PC-3 (cell line): ENCODE data around the gene GINS1. TPM values are rescaled to one million over a fixed set of nuclear protein-coding genes. Genes with fewer than 3 reads are reported as not detected.
A peak's percentile ranks its signal among the peaks of the same experiment; 100 is the strongest.

Source experiments
- ATAC-seq: fragments of 200-7000 bp; cut with Tn5 transposase; 2 replicates; pipeline ENCODE4 v1.9.1; 2020; ENCODE audit warnings: mild to moderate bottlenecking, moderate library complexity
- BruUV-seq: library from RNA; stranded (reverse); fragments of 400-500 nt; replicated peaks from 2 replicates; lab custom pipeline; 2021; lab: Mats Ljungman, UMichigan
- CTCF ChIA-PET: fragments of 300-600 bp; sonication (Branson Sonifier 250); formaldehyde crosslinking; loops from one replicate; lab custom pipeline; 2022; ENCODE audit warnings: antibody characterized with exemption; lab: Charles Lee
- POLR2A ChIA-PET: fragments of 300-600 bp; sonication (Branson Sonifier 250); formaldehyde crosslinking; loops from one replicate; lab custom pipeline; 2022; ENCODE audit warnings: antibody characterized with exemption; ENCODE audit not compliant: unreplicated experiment; lab: Charles Lee
- DNase-seq: peaks from one replicate; pipeline ENCODE4 v3.0.0-alpha.2; 2015
- H2AFZ ChIP-seq: fragments of 300-600 bp; sonication (generic); 2 replicates; pipeline ENCODE4 v1.6.0; 2016; ENCODE audit warnings: antibody characterized with exemption, low read length
- H3F3A ChIP-seq: fragments of 300-600 bp; sonication (generic); one replicate; pipeline ENCODE4 v1.6.0; 2017; ENCODE audit warnings: antibody characterized with exemption, low read length, control low read depth, mild to moderate bottlenecking; ENCODE audit not compliant: unreplicated experiment
- H3K27ac ChIP-seq: fragments of 300-600 bp; sonication (generic); 2 replicates; pipeline ENCODE4 v1.5.1; 2016; ENCODE audit warnings: mild to moderate bottlenecking, low read length
- H3K27me3 ChIP-seq: fragments of 300-600 bp; sonication (generic); 2 replicates; pipeline ENCODE4 v1.6.1; 2016; ENCODE audit warnings: low read length, mixed read lengths
- H3K36me3 ChIP-seq: fragments of 300-600 bp; sonication (generic); 2 replicates; pipeline ENCODE4 v1.6.1; 2016; ENCODE audit warnings: low read depth, mixed run types, low read length, mixed read lengths
- H3K4me1 ChIP-seq: fragments of 300-600 bp; sonication (generic); 2 replicates; pipeline ENCODE4 v1.5.1; 2016; ENCODE audit warnings: low read length; ENCODE audit not compliant: insufficient read depth
- H3K4me2 ChIP-seq: fragments of 300-600 bp; sonication (generic); 2 replicates; pipeline ENCODE4 v1.6.0; 2016; ENCODE audit warnings: low read length
- H3K4me3 ChIP-seq: fragments of 300-600 bp; sonication (generic); 2 replicates; pipeline ENCODE4 v1.5.1; 2016; ENCODE audit warnings: mild to moderate bottlenecking, low read length, mixed read lengths
- H3K79me2 ChIP-seq: fragments of 300-600 bp; sonication (generic); 2 replicates; pipeline ENCODE4 v1.6.1; 2017; ENCODE audit warnings: low read length, mixed read lengths
- H3K9ac ChIP-seq: fragments of 300-600 bp; sonication (generic); 2 replicates; pipeline ENCODE4 v1.6.0; 2016; ENCODE audit warnings: mild to moderate bottlenecking, low read length
- H3K9me2 ChIP-seq: fragments of 300-600 bp; sonication (generic); replicated peaks from 2 replicates; pipeline ENCODE4 v1.6.1; 2016; ENCODE audit warnings: mixed run types, low read length, mixed read lengths
- H3K9me3 ChIP-seq: fragments of 300-600 bp; sonication (generic); 2 replicates; pipeline ENCODE4 v1.6.1; 2016; ENCODE audit warnings: low read length, mixed read lengths
- H4K20me1 ChIP-seq: fragments of 300-600 bp; sonication (generic); 2 replicates; pipeline ENCODE4 v1.6.1; 2016; ENCODE audit warnings: low read length, mixed read lengths
- CTCF ChIP-seq: fragments of 300-600 bp; sonication (generic); conservative IDR thresholded peaks from 2 replicates; pipeline ENCODE4 v1.5.1; 2017; ENCODE audit warnings: antibody characterized with exemption, low read depth, mild to moderate bottlenecking, low read length
- EZH2 ChIP-seq: fragments of 300-600 bp; sonication (generic); IDR thresholded peaks from one replicate; pipeline ENCODE4 v1.6.1; 2017; ENCODE audit warnings: antibody characterized with exemption, mild to moderate bottlenecking, low read length; ENCODE audit not compliant: unreplicated experiment
- EZH2phosphoT487 ChIP-seq: fragments of 300-600 bp; sonication (generic); IDR thresholded peaks from 2 replicates; pipeline ENCODE4 v1.6.1; 2018; ENCODE audit warnings: mild to moderate bottlenecking, antibody characterized with exemption, low read length, borderline replicate concordance
- intact Hi-C: fragments of 100-400 bp; cut with micrococcal nuclease; formaldehyde crosslinking; loops from 2 replicates; pipeline ENCODE4 v1.9.0; 2023
- total RNA-seq: library from RNA; depleted of rRNA; stranded (reverse); fragments of >200 nt; gene quantifications from 2 replicates; pipeline ENCODE4 v1.2.3, GENCODE V29; 2014

Gene GINS1
- total RNA-seq, 1 experiment from 2014 or later, result 28.1 TPM

- Histone ChIP-seq H4K20me1 (no peaks in the 10 kb centered on the region), H3K4me1 (peaks cover 17% of the 10 kb centered on the region), H3K9me3 (no peaks in the 10 kb centered on the region), H3K27ac (peak overlapping the region; percentile 2; the same call in 1 of the 2 replicates), H3K4me3 (no peak overlapping the region), H3K36me3 (peaks cover 6% of the 10 kb centered on the region; the same call in 1 of the 2 replicates), H2AFZ (no peak overlapping the region), H3K79me2 (peaks cover 19% of the 10 kb centered on the region; the same call in 1 of the 2 replicates), H3F3A (no peaks in the 10 kb centered on the region), H3K9me2 (no peaks in the 10 kb centered on the region), H3K4me2 (no peak overlapping the region), H3K9ac (no peak overlapping the region), H3K27me3 (no peaks in the 10 kb centered on the region)
- DNase-seq (peak; percentile 43), ATAC-seq (peak; percentile 58)
- TF ChIP-seq EZH2, result no peak
- TF ChIP-seq CTCF, result no peak
- no peak for TF ChIP-seq EZH2phosphoT487
- intact Hi-C loops, result loop anchor here (2.0 kb wide), 1 partner anchor 35 kb away; no protein-coding TSS in a partner anchor
- BruUV-seq, result no TSS peak
- ChIA-PET CTCF (no interaction called here), POLR2A (interaction anchor here (0.6 kb wide), 1 partner anchor 29 kb away, joined by 6 read pairs; no protein-coding TSS in a partner anchor)
Observed at GRCh38 chr20:25364180-25364788, 43.2 kb upstream of the GINS1 start.

GRCh38 chr20:25364879-25365699, 42.4 kb upstream of the GINS1 start:
- Histone ChIP-seq H3K27ac (peak overlapping the region; percentile 4; the same call in 1 of the 2 replicates), H3K36me3 (peaks cover 6% of the 10 kb centered on the region; the same call in 1 of the 2 replicates), H3K27me3 (no peaks in the 10 kb centered on the region), H3K9me3 (no peaks in the 10 kb centered on the region), H3K79me2 (0 out of 2 replicates have a peak, but pooled peaks cover 25% of the 10 kb centered on the region), H3K4me1 (peaks cover 17% of the 10 kb centered on the region), H3F3A (no peaks in the 10 kb centered on the region), H2AFZ (no peak overlapping the region), H3K9me2 (no peaks in the 10 kb centered on the region), H3K4me2 (no peak overlapping the region), H3K9ac (no peak overlapping the region), H3K4me3 (no peak overlapping the region), H4K20me1 (no peaks in the 10 kb centered on the region)
- TF ChIP-seq CTCF (no peak), EZH2 (no peak), EZH2phosphoT487 (no peak)
- no TSS peak for BruUV-seq
- ATAC-seq, result peak; percentile 70
- DNase-seq, result no peak
- POLR2A ChIA-PET, result no interaction called here
- intact Hi-C loops, result loop anchor here (2.0 kb wide), 1 partner anchor 34 kb away; no protein-coding TSS in a partner anchor
- CTCF ChIA-PET, result no interaction called here
